Neural progenitor cell (in vitro differentiated cells): ENCODE data around the gene TSGA10.
A peak's percentile ranks its signal among the peaks of the same experiment; 100 is the strongest.

Experiments used
- CTCF ChIP-seq: fragments of 200-600 bp; sonication (generic); IDR thresholded peaks from 2 replicates; pipeline ENCODE4 v1.5.1; 2017; ENCODE audit warnings: antibody characterized with exemption, mild to moderate bottlenecking
- EZH2 ChIP-seq: fragments of 200-600 bp; sonication (generic); IDR thresholded peaks from 2 replicates; pipeline ENCODE4 v1.6.1; 2017; ENCODE audit warnings: antibody characterized with exemption, mild to moderate bottlenecking, moderate library complexity
- EZH2phosphoT487 ChIP-seq: fragments of 200-600 bp; sonication (generic); IDR thresholded peaks from 2 replicates; pipeline ENCODE4 v1.6.1; 2017; ENCODE audit warnings: antibody characterized with exemption

DNA sequence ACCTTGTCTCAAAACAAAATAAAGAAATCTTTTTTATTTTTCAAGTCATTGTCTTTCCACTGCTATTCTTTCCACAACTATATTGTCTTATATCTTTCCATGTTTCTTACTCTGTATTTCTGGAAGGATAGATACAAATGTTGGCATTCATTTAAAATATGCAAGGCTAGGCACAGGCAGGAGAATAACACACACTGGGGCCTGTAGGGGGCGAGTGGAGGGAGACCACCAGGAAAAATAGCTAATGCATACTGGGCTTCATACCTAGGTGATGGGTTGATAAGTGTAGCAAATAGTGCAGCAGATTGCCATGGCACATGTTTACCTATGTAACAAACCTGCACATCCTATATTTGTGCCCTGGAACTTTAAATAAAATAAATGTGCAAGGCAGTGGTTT is 35.8 kb upstream of the TSGA10 start:
- TF ChIP-seq CTCF = peak; percentile 24
- no peak for TF ChIP-seq EZH2phosphoT487
- no peak for TF ChIP-seq EZH2
